Keratinocyte (primary cell): ENCODE data around the gene LRP1B. TPM values are rescaled to one million over a fixed set of nuclear protein-coding genes. Genes with fewer than 3 reads are reported as not detected.

Experiments
- DNase-seq: peaks from one replicate; pipeline ENCODE4 v3.0.0-alpha.2; 2011; ENCODE audit warnings: low read depth, missing footprints, low spot score
- FAIRE-seq: peaks from 2 replicates; lab custom pipeline; 2011; peaks lifted over from hg19 to GRCh38; lab: Jason Lieb, UNC
- H2AFZ ChIP-seq: 2 replicates; pipeline ENCODE4 v1.6.0; 2012; ENCODE audit warnings: low read length, control low read depth, inconsistent platforms; ENCODE audit not compliant: control insufficient read depth
- H3K27ac ChIP-seq: 2 replicates; pipeline ENCODE4 v1.5.1; 2011; ENCODE audit warnings: low read length; ENCODE audit not compliant: control insufficient read depth, insufficient read depth
- H3K27me3 ChIP-seq: 3 replicates; pipeline ENCODE4 v1.6.0; 2011; ENCODE audit warnings: low read length; ENCODE audit not compliant: control insufficient read depth, insufficient read depth; ENCODE audit errors: extremely low read depth
- H3K36me3 ChIP-seq, 2 experiments: 2 replicates in 1 of 2; 3 replicates in 1 of 2; pipeline ENCODE4 v1.5.1; 2011; ENCODE audit warnings: low read length in 2 of 2, mild to moderate bottlenecking in 1 of 2; ENCODE audit not compliant: control insufficient read depth in 2 of 2, insufficient read depth in 2 of 2; ENCODE audit errors: extremely low read depth in 1 of 2
- H3K4me1 ChIP-seq: 3 replicates; pipeline ENCODE4 v1.5.1; 2011; ENCODE audit warnings: low read length; ENCODE audit not compliant: control insufficient read depth, insufficient read depth; ENCODE audit errors: extremely low read depth
- H3K4me2 ChIP-seq: 3 replicates; pipeline ENCODE4 v1.6.0; 2011; ENCODE audit warnings: low read depth, low read length; ENCODE audit not compliant: control insufficient read depth, insufficient read depth; ENCODE audit errors: extremely low read depth
- H3K4me3 ChIP-seq, 3 experiments: fragments of 200-600 bp in 1 of 3; sonication (generic) in 1 of 3; 2 replicates in 2 of 3; 3 replicates in 1 of 3; pipeline ENCODE4 v1.5.1; 2011 to 2016; ENCODE audit warnings: low read length in 3 of 3, mild to moderate bottlenecking in 3 of 3, control low read depth in 2 of 3, inconsistent platforms in 1 of 3, low read depth in 1 of 3, mixed read lengths in 1 of 3, mixed run types in 1 of 3, moderate library complexity in 1 of 3; ENCODE audit not compliant: control insufficient read depth in 2 of 3, insufficient read depth in 2 of 3; ENCODE audit errors: extremely low read depth in 1 of 3
- H3K79me2 ChIP-seq: 2 replicates; pipeline ENCODE4 v1.6.0; 2012; ENCODE audit warnings: low read length; ENCODE audit not compliant: control insufficient read depth, insufficient read depth
- H3K9ac ChIP-seq: 3 replicates; pipeline ENCODE4 v1.6.0; 2011; ENCODE audit warnings: low read length; ENCODE audit not compliant: control insufficient read depth, insufficient read depth; ENCODE audit errors: extremely low read depth
- H3K9me1 ChIP-seq: 3 replicates; pipeline ENCODE4 v1.6.0; 2011; ENCODE audit warnings: low read length; ENCODE audit not compliant: control insufficient read depth, insufficient read depth; ENCODE audit errors: extremely low read depth
- H3K9me3 ChIP-seq: 2 replicates; pipeline ENCODE4 v1.5.1; 2012; ENCODE audit warnings: low read depth, low read length; ENCODE audit not compliant: control insufficient read depth
- H4K20me1 ChIP-seq: 3 replicates; pipeline ENCODE4 v1.6.0; 2011; ENCODE audit warnings: low read length; ENCODE audit not compliant: control insufficient read depth, insufficient read depth; ENCODE audit errors: extremely low read depth
- EZH2 ChIP-seq: IDR thresholded peaks from one replicate; pipeline ENCODE4 v1.6.1; 2012; ENCODE audit warnings: inconsistent platforms, mild to moderate bottlenecking, low read length, moderate library complexity
- dilution Hi-C: fragments of 300-500 bp; cut with MboI; formaldehyde crosslinking; loops from one replicate; pipeline ENCODE4 v1.7.0; 2020; ENCODE audit warnings: low sequenced_read_pairs; ENCODE audit not compliant: extremely low pct_ligation_motif_present
- polyA plus RNA-seq, 5 experiments: library from polyadenylated mRNA; depleted of rRNA in 3 of 5; stranded (reverse) in 3 of 5; stranded (forward) in 1 of 5; unstranded in 1 of 5; fragments of >200 nt; gene quantifications; 1 replicate in 1 of 5; 2 replicates in 3 of 5; 3 replicates in 1 of 5; pipeline versions ENCODE4 v1.2.1 to v1.2.3, GENCODE V29; 2011 to 2012; ENCODE audit warnings: missing spikeins in 2 of 5, low read depth in 1 of 5, low replicate concordance in 1 of 5
- TF ChIP-seq, protein P1 (sequence below), 3 experiments: IDR thresholded peaks in 1 of 3; conservative IDR thresholded peaks in 1 of 3; optimal IDR thresholded peaks in 1 of 3; 2 replicates in 2 of 3; 3 replicates in 1 of 3; pipeline versions ENCODE3 to v1.5.1; 2011; ENCODE audit warnings: low read length in 3 of 3, mild to moderate bottlenecking in 3 of 3, moderate library complexity in 2 of 3, control low read depth in 1 of 3, inconsistent platforms in 1 of 3; ENCODE audit not compliant: insufficient read depth in 2 of 3; ENCODE audit errors: extremely low read depth in 1 of 3

The LRP1B gene
- polyA plus RNA-seq, 1 donor (not counting 4 experiments of a cell fraction or from before 2014, with no cell fraction given) = not detected

DNA sequence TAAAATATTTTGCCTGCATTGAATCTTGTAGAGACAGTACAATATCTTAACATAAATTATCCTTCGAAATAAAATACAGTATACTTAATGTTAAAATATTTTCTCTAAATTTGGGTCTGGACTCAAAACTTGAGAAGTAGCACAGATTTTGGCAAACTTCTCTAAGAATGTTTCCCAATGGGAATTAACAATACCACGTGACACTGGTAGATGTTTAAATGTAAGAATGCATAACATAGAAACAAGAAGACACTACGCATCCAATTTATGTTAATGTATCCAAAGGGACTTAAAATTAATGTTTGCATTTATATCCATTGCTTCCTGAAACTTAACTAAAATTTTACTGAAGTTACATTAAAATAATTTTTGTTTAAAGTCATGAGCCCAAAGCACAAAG, 1460.9 kb downstream of the LRP1B start:
- H2AFZ ChIP-seq = no peak overlapping the region
- no peak overlapping the region for H3K4me3 ChIP-seq
- no peaks in the 10 kb centered on the region for H3K36me3 ChIP-seq
- H3K27ac ChIP-seq = no peak overlapping the region
- H3K4me1 ChIP-seq = no peaks in the 10 kb centered on the region
- DNase-seq = no peak
- FAIRE-seq = no peak
- dilution Hi-C loops = no loop called here
- H3K4me2 ChIP-seq = no peak overlapping the region
- no peak for TF ChIP-seq EZH2
- TF ChIP-seq, protein P1, sequence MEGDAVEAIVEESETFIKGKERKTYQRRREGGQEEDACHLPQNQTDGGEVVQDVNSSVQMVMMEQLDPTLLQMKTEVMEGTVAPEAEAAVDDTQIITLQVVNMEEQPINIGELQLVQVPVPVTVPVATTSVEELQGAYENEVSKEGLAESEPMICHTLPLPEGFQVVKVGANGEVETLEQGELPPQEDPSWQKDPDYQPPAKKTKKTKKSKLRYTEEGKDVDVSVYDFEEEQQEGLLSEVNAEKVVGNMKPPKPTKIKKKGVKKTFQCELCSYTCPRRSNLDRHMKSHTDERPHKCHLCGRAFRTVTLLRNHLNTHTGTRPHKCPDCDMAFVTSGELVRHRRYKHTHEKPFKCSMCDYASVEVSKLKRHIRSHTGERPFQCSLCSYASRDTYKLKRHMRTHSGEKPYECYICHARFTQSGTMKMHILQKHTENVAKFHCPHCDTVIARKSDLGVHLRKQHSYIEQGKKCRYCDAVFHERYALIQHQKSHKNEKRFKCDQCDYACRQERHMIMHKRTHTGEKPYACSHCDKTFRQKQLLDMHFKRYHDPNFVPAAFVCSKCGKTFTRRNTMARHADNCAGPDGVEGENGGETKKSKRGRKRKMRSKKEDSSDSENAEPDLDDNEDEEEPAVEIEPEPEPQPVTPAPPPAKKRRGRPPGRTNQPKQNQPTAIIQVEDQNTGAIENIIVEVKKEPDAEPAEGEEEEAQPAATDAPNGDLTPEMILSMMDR (optimal IDR thresholded peaks at IDR 0.05 in 1 of 3, IDR thresholded peaks at IDR 0.05 in 1 of 3, conservative IDR thresholded peaks at IDR 0.05 in 1 of 3; ENCODE audit: extremely low read depth in 1 of 3, insufficient read depth in 2 of 3, low read length in 3 of 3) = no peak
- no peaks in the 10 kb centered on the region for H3K79me2 ChIP-seq
- no peaks in the 10 kb centered on the region for H3K9me3 ChIP-seq
- no peaks in the 10 kb centered on the region for H3K9me1 ChIP-seq
- H4K20me1 ChIP-seq = no peaks in the 10 kb centered on the region
- no peaks in the 10 kb centered on the region for H3K27me3 ChIP-seq
- no peak overlapping the region for H3K9ac ChIP-seq

DNA sequence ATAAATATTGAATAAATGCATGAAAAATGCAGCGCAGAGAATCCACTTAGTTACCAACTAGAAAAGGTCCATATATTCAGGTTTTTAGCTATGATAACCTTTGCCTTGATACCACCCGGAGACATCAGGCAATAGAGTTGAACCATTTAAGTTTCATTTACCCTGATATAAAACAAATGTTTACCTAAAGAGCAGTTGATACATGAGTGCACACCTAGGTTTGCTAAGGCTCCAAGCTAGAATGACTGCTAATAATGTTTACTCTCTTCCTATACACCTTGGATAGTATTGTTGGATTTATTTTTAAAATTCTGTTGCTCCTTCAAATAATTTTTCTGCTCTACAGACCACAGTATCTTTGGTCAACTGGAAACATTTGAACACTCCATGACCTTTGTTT, 1463.6 kb downstream of the LRP1B start:
- H3K27ac ChIP-seq = no peak overlapping the region
- no peaks in the 10 kb centered on the region for H3K79me2 ChIP-seq
- no peak overlapping the region for H3K4me3 ChIP-seq
- H3K4me1 ChIP-seq = no peaks in the 10 kb centered on the region
- no peak overlapping the region for H3K9ac ChIP-seq
- no peak for DNase-seq
- H3K36me3 ChIP-seq = no peaks in the 10 kb centered on the region
- TF ChIP-seq, protein P1 (optimal IDR thresholded peaks at IDR 0.05 in 1 of 3, IDR thresholded peaks at IDR 0.05 in 1 of 3, conservative IDR thresholded peaks at IDR 0.05 in 1 of 3; ENCODE audit: extremely low read depth in 1 of 3, insufficient read depth in 2 of 3, low read length in 3 of 3) = no peak
- no peak for TF ChIP-seq EZH2
- H3K9me1 ChIP-seq = no peaks in the 10 kb centered on the region
- no peaks in the 10 kb centered on the region for H3K9me3 ChIP-seq
- no peaks in the 10 kb centered on the region for H3K27me3 ChIP-seq
- no peaks in the 10 kb centered on the region for H4K20me1 ChIP-seq
- H3K4me2 ChIP-seq = no peak overlapping the region
- H2AFZ ChIP-seq = no peak overlapping the region
- dilution Hi-C loops = no loop called here
- no peak for FAIRE-seq
